Choroid plexus epithelial cell (primary cell): ENCODE measurements around the gene NRAP.
A peak's percentile ranks its signal among the peaks of the same experiment; 100 is the strongest.

ENCODE experiments used
- DNase-seq: peaks from one replicate; pipeline ENCODE4 v3.0.0-alpha.2; 2010; ENCODE audit warnings: low read depth
- H3K4me3 ChIP-seq: 2 replicates; pipeline ENCODE4 v1.5.1; 2011; ENCODE audit warnings: low read depth, mild to moderate bottlenecking, control low read depth, low read length, moderate library complexity
- TF ChIP-seq, protein P1 (sequence below): conservative IDR thresholded peaks from 2 replicates; pipeline ENCODE4 v1.5.1; 2011; ENCODE audit warnings: low read depth, mild to moderate bottlenecking, control low read depth, inconsistent platforms, low read length, moderate library complexity

NRAP gene

DNA sequence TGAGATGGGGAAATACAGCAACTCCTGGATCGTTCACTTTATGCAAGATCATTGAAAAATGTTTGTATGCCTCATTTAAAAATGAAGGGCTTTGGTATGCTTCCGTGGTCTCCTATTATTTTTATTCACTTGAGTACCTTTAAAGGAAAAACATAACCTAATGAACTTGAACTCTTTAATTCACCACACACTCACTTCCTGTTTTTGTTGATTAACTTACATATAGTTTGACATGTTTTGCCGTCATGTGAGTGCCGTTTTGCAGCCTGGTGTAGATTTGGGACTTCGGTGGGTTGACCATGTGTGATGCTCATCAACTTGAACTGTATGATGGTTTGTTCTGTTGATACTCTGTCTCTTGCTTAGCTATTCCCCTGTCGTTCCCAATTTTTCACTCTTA, 44.8 kb upstream of the NRAP start:
- H3K4me3 ChIP-seq, result no peak overlapping the region
- TF ChIP-seq, protein P1, sequence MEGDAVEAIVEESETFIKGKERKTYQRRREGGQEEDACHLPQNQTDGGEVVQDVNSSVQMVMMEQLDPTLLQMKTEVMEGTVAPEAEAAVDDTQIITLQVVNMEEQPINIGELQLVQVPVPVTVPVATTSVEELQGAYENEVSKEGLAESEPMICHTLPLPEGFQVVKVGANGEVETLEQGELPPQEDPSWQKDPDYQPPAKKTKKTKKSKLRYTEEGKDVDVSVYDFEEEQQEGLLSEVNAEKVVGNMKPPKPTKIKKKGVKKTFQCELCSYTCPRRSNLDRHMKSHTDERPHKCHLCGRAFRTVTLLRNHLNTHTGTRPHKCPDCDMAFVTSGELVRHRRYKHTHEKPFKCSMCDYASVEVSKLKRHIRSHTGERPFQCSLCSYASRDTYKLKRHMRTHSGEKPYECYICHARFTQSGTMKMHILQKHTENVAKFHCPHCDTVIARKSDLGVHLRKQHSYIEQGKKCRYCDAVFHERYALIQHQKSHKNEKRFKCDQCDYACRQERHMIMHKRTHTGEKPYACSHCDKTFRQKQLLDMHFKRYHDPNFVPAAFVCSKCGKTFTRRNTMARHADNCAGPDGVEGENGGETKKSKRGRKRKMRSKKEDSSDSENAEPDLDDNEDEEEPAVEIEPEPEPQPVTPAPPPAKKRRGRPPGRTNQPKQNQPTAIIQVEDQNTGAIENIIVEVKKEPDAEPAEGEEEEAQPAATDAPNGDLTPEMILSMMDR, result no peak
- no peak for DNase-seq

DNA sequence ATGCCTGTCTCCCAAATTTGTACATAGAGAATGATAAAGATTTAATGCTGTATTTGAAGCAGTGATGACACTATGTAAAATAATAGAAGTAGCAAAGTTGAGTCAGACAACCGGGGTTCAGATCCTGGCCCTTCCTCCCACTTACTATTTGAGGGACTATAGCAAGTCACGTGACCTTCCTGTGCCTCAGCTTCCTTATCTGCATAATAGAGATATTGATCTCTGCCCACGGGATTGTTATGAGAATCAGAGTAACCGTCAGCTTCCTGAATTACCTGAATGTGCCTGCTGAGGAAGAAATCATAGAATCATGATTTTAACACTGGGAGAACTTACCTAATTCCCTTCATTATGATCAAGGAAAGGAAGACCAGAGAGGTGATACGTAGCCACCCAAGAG, 42.8 kb upstream of the NRAP start:
- no peak for DNase-seq
- TF ChIP-seq, protein P1, result no peak
- H3K4me3 ChIP-seq, result no peak overlapping the region

DNA sequence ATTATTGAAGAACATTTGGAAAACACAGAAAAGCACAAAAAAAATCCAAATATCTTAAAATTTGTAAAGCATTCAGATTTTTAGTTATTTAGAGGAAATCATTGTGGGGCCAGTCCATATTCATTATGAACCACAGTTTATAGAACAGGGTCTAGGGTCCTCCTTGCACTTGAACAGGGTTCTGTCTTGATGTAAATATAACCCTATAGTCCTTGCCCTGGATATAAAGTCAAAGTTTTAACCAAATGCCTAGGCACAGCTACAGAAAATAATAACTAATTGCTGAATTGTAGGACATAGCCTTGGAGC, 41.5 kb upstream of the NRAP start:
- no peak for DNase-seq
- no peak overlapping the region for H3K4me3 ChIP-seq
- TF ChIP-seq, protein P1, result no peak

DNA sequence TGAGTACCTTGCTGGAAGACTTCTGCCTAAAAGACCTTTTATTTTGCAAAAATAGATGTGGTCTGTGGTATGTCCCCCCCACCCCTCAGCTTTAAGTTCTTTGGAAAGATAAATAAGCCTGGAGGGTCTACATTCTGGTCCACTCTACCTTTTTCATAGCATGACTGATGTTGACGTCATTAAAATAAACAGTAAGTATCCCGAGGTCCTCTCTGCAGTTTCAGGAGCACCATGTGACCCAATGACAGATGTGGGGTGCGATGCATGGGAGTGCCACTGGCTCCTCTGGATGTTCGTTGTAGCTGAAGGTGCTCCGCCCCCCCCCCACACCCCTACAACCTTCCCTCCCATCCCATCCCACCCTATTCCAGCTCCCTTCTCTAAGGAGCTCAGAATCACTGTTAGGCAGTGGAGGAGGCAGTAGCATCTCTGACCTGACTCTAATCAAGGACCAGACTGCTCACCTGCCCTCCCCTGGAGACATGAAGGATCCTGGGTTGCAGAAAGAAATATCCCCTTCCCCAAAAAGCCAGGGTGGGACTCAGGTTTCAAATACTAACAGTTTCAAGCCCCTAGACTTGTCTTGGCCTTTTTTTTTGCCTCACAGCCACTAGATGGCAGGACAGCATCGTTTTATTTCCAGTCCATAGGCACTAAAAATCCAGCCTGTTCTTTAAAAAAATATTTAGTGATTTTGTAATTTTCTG, 40.9 kb upstream of the NRAP start:
- TF ChIP-seq, protein P1, result peak; percentile 80
- no peak overlapping the region for H3K4me3 ChIP-seq
- peak; percentile 75 for DNase-seq

DNA sequence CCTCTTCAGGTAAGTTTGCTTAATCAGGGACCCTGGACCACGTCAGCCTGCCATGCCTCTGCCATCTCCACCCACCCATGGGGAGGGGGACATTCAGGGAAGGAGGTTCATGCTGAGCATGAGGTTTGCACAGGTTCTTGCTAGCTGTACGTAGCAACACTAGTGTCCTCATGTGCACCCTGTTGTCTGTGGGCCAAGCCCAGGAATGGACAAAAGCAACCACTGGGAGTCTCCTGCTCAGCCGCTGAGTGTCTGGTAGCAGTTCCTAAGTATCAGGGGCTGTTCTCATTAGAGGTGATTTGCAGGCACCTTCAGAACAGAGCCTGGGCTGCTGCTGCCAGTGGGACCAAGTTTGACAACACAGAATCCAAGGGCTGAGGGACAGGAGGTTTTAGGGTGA, 33.8 kb upstream of the NRAP start:
- no peak overlapping the region for H3K4me3 ChIP-seq
- DNase-seq, result no peak
- TF ChIP-seq, protein P1, result no peak

DNA sequence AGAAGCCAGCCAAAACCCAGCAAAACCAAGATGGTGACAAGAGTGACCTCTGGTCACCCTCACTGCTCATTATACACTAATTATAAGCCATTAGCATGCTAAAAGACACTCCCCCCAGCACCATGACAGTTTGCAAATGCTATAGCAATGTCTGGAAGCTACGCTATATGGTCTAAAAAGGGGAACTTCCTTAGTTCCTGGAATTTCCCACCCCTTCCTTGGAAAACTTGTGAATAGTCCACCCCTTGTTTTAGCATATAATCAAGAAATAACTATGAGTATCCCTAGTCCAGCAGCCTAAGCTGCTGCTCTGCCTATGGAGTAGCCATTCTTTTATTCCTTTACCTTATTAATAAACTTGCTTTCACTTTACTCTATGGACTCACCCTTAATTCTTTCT, 31.9 kb upstream of the NRAP start:
- DNase-seq, result no peak
- H3K4me3 ChIP-seq, result no peak overlapping the region
- TF ChIP-seq, protein P1, result no peak

DNA sequence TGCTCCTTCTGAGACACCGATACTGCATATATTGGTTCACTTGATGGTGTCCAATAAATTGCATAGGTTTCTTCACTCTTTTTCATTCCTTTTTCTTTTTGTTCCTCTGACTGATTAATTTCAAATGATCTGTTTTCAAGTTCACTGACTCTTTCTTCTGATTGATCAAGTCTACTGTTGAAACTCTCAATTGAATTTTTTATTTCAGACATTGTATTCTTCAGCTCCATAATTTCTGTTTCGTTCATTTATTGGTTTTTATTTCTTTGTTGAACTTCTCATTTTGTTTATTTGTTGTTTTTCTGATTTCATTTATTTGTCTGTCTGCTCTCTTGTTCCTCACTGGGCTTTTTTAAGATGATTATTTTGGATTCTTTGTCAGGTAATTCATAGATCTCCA, 29.5 kb upstream of the NRAP start:
- TF ChIP-seq, protein P1, result no peak

More for the DNA sequence above, 29.5 kb upstream of the NRAP start:
- no peak for DNase-seq
- H3K4me3 ChIP-seq, result no peak overlapping the region
